Spleen (tissue), 7 donors: Measurements from ENCODE around the gene GRHL3.

ENCODE experiments used
- POLR2A ChIP-seq, 3 donors: fragments of 450-650 bp; IDR thresholded peaks; one replicate each; pipeline ENCODE4 v1.5.1; 2017; ENCODE audit warnings: antibody characterized with exemption in 3 of 3, mild to moderate bottlenecking in 1 of 3
- POLR2AphosphoS5 ChIP-seq, 3 donors: sonication (generic); formaldehyde crosslinking; IDR thresholded peaks; one replicate each; pipeline ENCODE4 v1.5.1; 2017; ENCODE audit warnings: antibody characterized with exemption in 3 of 3
- TF ChIP-seq, protein P1 (sequence below), 11 experiments: fragments of 200-600 bp in 7 of 11; fragments of 450-650 bp in 4 of 11; sonication (generic) in 4 of 11; IDR thresholded peaks in 8 of 11; conservative IDR thresholded peaks in 3 of 11; 1 replicate in 7 of 11; 2 replicates in 4 of 11; pipeline versions ENCODE4 v1.4.0 to v1.8.0; 2016 to 2021; ENCODE audit warnings: antibody characterized with exemption in 11 of 11, inconsistent platforms in 4 of 11, mild to moderate bottlenecking in 1 of 11
- donor health status: DM: no; HTN: no; CAD: no; lungs with moderate emphysema.
- donor health status: DM: no; HTN: no; CAD: no.
- donor health status: DM: no; HTN: no; CAD: no.

DNA sequence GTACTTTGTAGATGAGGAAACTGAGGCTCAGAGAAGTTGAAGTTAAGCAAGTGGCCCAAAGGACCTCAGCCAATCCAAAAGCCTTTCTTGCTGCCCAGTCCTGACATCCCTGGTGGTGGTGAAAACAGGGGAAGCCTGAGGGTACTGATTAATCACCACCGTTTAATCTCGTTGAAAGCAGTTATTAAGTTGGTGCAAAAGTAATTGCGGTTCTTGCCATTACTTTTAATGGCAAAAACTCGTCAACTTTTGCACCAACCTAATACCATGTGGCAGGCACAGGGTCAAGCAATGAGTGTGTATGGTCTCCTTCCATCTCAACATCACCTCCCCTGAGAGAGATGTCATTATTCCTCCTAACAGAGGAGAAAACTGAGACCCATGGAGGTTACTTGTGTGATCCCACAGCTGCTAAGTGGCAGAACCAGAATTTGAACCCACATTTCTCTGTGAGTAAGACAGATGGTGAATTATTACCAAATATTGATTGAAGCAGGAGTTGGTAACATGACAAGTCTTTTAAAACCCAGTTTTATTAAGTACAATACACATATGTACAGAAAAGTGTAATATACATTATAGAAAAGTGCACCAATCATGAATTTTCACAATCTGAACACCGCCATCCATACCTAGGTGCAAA, 39.4 kb upstream of the GRHL3 start:
- TF ChIP-seq, protein P1, sequence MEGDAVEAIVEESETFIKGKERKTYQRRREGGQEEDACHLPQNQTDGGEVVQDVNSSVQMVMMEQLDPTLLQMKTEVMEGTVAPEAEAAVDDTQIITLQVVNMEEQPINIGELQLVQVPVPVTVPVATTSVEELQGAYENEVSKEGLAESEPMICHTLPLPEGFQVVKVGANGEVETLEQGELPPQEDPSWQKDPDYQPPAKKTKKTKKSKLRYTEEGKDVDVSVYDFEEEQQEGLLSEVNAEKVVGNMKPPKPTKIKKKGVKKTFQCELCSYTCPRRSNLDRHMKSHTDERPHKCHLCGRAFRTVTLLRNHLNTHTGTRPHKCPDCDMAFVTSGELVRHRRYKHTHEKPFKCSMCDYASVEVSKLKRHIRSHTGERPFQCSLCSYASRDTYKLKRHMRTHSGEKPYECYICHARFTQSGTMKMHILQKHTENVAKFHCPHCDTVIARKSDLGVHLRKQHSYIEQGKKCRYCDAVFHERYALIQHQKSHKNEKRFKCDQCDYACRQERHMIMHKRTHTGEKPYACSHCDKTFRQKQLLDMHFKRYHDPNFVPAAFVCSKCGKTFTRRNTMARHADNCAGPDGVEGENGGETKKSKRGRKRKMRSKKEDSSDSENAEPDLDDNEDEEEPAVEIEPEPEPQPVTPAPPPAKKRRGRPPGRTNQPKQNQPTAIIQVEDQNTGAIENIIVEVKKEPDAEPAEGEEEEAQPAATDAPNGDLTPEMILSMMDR (IDR thresholded peaks at IDR 0.05 in 8 of 11, conservative IDR thresholded peaks at IDR 0.05 in 3 of 11): no peak
- TF ChIP-seq POLR2A (IDR thresholded peaks at IDR 0.05) (no peak), POLR2AphosphoS5 (IDR thresholded peaks at IDR 0.05) (no peak)
